GM21529 (cell line): ENCODE measurements around the gene SPAG4.

Experiments
- ATAC-seq: cut with Tn5 transposase; IDR thresholded peaks from one replicate; pipeline ENCODE4 v1.9.1; 2021; ENCODE audit not compliant: unreplicated experiment

SPAG4 gene

DNA sequence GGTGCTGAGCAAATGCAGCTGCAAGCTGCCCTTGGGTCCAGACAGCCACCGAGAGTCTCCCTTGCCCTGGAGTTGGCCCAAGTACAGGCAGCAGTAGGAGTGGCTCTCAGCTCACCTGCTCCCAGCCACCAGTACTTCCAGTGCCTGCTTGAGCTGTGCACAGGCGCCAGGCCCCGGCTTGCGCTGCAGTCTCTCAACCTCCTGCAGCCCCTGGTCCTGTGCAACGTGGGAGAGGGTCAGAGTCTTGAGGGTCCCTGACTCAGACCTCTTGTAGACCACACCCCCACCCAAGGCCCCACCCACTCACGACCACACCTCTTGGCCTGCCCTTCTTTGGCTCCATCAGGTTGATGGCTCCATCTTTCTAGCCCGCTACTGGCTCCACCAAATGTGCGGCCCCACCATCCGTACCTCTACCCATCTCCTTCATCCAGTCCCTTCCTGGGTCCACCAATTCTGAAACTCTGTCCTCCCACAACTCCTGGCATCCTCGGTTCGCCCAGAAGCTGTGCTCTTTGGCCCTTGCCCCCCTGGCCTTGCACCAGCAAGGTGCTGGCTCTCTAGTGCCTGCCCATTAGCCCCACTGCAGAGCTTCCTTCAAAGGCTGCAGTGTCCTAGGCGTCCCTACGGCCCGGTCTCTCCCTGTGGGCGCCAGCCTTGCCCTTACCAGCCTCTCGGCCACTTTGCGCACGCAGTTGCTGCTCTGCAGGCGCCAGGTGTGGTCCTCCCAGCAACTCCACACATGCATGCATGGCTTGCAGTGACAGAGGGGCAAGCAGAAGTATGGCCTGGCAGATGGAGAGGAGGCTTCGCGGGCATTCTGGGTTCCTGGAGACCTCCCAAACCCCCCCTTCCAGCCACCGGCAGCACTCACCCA is 16.5 kb upstream of the SPAG4 start:
- no peak for ATAC-seq

DNA sequence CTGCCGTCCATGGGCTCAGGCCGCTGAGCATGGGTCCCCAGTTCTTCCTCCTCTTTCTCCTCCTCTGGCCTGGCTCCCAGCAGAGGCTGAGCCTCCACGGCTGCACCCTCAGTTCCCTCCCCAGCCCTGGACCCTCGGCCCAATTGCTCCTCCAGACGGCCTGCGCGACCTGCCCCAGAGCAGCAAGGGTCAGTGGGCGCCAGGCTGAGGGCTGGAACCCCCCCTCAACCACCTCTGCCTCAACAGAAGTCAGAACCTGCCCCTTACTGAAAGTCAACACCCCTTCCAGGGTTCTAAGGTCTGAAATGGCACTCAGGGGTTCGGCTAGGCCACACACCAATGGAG is 15.9 kb upstream of the SPAG4 start:
- ATAC-seq, result no peak

DNA sequence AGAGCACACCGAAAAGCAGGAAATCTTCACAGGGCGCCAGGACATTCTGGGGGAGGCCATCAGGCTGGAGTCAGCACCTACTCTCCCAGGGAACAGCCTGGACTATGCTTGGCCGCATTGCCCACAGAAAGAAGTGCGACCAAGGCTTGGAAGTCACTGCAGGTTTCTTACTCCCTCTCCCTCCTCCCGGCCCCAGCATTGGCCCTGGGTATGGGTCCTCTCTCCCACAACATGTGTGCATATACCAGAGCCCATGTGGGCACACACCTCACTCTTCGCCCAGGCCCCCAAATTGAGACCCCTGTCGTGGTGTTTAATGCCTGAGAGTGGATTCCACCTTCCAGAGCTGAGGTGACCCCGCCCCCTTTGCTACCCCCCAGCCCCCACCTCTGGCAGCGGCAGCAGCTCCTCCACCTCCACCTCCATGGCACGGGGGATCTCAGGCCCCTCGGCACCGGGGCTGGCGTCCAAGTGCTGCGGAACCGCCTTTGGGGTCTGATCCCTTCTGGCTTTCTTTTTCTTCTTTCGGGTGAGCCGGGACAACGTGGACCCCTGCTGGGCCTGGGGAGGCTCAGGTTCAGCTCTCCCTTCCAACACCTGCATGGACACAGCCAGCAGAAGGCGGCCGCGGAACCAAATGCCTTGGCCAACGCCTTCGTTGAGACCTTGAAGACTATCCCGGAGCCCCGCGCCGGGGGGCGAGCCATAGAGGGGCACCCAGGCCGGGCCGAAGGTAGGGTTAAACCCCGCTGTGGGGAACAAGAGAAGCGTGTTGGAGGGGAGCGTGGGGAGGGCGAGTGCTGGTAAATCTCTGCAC is 15.2 kb upstream of the SPAG4 start:
- ATAC-seq, result no peak

DNA sequence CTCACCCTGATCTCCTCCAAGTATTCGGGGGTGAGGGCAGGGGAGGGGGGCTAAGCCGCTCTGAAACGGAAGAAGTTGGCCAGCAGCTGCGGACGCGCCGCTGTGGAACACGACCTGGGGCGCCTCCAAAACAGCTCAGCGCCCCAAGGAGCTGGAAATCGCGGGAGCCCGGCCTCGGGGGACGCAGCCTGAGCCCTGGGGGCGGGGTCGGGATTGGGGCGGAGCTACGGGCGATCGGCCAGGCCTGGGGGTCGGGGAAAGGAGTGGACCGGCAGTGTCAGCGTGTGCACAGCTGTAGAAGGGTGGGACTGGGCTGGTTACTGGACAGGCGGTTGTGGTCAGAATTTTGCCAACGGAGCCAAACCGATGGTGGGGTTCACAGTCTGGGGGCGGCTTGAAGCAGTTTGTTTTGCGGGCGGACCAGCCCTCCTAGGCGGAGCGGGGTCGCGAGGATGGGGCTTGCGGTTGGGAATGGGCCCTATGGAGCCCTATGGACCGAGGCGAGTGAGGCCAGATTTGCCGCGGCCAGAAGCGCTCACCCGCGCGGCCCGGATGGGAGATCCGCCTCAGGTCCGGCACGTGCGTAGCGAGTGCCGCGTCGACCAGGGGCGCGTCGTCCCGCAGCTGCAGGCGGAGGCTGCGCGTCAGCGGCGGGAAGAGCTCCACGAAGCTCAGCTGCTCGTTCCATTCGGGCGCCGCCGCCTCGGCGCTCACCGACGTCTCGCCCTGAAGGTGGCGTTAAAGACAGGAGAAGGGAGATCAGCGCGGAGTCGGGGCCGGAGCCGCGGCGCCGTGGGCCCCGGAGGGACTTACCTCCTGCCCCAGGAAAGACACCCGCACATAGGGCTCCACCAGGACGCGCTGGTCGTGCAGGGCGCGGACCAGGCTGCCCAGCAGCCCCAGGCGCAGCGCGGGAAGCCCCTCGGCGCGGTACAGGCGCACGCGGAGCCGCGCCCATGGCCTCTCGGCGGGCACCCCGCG is 14.3 kb upstream of the SPAG4 start:
- ATAC-seq, result no peak

DNA sequence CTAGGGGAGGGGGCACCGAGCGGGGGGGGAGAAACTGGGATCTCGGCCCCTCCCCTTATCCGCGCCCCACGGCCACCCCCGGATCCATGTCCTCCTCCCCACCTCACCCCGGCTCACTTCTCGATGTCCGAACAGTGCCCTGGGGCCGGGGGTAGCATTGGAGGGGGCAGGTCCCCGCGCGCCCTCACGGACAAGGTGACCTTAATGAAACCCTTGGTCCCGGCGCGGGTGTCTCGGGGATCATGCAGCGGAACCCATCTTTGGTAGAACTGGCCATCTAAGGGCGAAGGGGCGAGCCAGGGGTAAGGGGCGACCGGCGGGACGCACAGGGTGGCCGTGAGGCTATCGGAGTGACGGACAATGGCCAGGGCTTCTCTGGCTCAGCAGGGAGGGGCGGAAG is 13.6 kb upstream of the SPAG4 start:
- ATAC-seq, result no peak

DNA sequence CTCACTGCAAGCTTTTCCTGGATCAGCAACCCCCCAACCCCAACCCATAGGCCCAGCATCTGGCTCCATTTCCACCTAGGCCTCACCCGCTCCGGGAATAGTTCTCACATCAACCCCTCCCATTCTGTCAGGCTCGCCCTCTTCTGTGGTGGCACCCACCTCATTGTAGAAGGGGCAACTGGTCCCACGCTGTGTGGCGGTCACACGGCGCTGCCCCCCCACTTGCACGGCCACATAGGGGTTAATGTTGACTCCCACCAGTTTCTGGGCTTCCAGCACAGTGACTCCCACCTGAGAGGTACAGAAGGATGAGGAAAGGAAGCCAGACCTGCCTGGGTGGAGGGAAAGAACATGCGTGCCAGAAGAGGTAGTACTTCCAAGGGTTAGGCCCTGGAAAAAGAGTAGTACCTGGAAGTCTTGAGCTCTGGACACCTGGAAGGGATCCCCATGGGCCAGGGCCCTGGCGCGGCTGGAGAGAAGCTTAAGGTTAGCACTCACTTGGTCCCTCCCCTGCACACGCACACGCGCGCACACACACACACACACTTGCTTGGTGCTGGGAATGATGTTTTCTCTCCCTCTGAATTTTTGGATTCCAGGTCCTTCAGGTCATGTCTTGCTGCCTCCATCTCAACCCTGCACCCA is 12.7 kb upstream of the SPAG4 start:
- ATAC-seq, result no peak

DNA sequence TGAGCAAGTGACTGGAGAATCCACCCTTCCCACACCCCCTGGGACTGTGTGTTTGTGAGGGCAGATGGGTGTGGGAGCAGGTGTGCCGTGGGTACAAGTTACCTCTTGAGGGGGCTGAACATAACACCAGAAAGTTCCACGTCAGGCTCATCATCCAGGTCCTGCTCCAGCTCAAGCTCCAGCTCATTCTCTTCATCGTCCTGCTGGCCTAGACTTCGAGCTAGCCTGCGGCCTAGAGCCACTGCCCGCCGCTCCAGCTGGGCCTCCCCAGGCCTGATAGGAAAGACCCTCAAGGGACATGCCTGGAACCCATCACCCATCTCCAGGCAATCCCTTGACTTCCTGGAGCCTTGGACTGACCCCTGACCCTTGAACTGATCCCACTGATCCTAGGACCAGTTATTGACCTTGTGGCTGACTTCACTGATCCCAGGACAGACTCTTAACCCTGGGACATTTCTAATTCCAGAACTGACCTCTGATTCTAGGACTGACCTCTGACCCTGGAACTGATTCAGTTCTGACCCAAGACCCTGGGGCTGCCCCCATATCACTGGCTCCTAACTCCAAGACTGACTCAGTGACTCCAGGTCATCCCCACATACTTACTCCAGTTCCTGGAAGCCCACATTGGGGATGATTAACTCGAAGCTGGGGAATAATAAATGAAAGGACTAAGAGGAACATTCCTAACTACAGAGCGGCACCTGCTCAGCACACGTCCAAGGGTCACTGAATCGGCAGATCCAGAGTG is 11.8 kb upstream of the SPAG4 start:
- ATAC-seq, result no peak

DNA sequence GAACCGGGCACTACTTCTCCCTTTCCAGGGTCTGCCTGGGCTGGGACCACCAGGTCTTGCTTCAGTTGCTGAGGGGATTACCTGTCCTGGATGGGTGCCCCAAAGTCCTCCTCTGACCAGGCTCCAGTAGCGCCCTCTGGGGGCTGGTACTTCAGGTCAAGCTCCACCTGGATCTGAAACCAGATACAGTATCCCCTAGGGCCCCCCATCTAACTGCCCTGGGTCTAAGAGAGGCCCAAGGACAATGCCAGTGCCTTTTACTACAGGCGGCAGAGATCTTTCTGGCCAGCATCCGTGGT is 11.2 kb upstream of the SPAG4 start:
- no peak for ATAC-seq

DNA sequence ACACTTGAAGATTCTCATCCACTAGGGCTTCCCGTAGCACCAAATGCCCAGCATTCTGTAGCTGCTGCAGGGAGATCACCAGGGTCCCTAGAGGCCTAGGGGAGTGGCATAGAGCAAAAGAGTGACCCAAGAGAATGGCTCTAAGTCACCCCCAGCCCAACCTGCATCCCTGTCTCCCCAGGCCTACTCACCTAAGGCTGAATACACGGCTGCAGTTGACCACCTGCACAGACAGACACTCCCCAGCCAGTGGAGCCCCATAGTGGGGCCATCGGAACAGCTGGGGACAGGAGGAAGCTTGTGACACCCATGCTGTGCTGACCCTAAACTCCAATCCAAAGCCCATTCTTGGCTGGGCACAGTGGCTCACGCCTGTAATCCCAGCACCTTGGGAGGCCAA is 9.5 kb upstream of the SPAG4 start:
- ATAC-seq, result no peak

DNA sequence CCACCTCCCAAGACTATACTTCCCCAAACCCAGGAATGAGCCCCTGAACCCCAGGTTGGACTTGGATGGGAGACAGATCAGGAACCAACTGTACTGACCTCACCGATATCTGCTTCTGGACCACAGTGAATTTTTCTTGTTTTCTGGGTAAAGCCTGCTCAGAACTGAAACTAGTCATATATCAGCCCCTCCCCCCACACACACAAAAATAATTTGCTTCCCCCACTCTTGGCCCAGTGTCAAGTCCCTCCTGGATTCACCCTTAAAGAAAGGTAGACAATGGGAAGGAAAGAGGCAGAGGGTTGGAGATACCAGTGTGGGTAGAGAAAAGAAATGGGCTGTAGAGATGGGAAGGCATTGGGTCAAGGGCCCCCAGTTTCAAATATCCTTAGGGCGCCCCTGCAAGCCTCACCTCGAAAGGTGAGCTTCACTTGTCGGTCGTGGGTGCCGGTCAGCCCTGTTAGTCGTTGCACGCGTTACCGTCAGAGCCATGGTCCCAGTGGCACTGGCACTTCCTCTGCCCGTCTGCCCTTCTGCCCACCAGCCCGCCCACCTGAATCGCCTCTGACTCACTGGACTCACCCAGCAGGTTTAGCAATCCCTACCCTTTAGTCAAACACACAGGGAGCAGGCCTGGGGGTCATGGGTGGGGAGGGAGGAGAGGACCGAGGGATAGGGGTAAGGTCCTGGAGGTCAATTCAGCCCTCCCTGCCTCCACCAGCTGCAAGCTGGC is 8.5 kb upstream of the SPAG4 start:
- ATAC-seq, result no peak

DNA sequence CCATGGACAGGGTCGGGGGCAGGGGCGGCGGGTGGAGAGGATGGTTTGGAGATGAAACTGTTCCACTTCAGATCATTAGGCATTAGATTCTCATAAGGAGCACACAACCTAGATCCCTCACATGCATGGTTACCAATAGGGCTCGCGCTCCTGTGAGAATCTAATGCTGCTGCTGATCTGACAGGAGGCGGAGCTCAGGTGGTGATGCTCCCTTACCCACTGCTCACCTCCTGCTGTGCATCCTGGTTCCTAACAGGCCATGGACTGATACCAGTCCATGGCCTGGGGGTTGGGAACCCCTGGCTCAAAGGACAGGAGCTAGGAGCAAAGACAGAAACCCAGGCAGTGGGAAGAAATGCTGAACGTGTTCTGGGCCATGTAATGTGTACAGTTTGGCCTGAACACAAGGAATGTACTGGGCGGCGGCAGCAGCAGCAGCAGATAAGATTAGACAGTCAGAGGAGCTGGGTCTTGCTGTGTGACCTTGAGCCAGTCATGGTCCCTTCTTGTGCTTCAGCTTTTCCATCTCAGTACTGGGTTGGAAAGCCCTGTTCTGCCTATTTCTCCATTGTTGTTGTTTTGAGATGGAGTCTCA is 4.7 kb upstream of the SPAG4 start:
- no peak for ATAC-seq

DNA sequence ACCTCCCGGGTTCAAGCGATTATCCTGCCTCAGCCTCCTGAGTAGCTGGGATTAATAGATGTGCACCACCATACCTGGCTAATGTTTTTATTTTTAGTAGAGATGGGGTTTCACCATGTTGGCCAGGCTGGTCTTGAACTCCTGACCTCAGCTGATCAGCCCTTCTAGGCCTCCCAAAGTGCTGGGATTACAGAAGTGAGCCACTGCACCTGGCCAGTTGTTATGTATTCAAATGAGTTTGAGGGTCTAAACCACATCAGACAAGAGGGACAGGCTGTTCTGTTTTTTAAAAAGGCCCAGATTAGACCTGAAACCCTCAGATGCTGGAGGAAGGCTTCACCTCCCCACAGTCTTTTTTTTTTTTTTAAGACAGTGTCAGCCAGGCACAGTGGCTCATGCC is 4.1 kb upstream of the SPAG4 start:
- peak; percentile 42 for ATAC-seq

DNA sequence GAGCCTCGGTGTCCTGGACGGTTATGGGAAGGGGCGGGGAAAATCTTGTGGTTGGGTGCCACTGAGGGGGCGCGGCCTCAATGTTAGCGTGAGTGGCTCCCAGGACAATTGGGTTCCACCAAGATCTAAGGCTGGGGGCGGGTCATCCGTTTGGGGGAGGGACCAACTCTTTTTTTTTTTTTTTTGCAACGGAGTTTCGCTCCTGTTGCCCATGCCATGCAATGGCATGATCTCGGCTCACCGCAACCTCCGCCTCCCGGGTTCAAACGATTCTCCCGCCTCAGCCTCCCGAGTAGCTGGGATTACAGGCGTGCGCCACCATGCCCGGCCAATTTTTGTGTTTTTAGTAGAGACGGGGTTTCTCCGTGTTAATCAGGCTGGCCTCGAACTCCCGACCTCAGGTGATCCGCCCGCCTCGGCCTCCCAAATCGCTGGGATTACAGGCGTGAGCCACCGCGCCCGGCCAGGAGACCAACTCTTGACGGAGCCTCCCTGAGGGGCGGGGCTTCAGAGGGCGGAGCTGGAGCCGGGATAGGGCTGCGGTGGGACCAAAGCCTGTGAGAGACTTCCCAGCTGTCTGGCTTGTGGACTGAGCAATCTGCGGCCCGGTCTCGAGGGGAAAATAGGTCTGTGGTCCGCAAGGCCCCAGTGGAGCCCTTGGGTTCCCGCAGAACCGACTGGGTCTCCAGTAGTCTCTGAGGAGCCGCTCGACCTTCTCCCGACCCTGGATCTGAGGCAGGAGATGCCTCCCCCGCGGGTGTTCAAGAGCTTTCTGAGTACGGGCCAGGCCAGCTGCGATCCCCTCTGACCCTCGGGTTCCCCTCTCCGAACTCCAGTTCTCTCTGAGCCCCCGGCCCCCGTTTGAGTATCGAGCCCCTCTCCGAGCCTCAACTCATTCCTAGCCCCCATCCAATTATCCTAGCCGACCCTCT is 1.1 kb downstream of the SPAG4 start:
- no peak for ATAC-seq

DNA sequence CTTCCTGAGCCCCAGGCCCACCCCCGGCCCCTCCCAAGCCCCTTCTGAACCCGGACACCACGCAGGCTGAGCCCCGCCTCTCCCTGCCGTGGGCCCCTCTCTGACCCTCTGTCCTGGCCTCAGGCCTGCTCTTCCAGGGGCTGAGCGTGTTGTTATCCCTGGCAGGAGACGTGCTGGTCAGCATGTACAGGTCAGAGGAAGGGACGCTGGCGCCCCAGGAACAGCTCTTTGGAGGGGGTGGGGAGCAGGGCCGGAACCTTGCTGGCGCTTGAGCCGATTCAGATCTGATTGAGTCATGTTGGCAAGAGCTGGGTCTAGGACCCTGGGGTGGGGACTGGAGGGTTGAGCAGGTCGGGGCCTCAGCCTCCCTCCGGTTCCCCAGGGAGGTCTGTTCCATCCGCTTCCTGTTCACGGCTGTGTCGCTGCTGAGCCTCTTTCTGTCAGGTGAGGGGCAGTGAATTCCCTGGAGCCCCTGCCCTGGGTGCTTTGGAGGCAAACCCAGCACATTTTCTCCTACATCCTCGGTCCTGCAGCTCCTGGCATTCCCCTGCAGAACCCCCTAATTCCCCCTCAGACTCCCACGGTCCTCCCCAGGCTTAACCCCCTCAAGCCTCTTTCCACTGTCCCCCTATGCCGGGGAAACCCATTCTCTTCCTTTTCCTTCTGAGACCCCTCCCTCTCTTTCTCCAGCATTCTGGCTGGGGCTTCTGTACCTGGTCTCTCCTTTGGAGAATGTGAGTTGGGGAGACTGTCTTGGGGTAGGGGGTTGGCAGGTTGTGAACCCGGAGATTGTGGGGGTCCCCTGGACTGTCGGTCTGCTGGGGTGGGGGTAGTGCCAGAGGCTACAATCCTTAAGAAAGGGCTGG is 2.0 kb downstream of the SPAG4 start:
- ATAC-seq, result no peak

DNA sequence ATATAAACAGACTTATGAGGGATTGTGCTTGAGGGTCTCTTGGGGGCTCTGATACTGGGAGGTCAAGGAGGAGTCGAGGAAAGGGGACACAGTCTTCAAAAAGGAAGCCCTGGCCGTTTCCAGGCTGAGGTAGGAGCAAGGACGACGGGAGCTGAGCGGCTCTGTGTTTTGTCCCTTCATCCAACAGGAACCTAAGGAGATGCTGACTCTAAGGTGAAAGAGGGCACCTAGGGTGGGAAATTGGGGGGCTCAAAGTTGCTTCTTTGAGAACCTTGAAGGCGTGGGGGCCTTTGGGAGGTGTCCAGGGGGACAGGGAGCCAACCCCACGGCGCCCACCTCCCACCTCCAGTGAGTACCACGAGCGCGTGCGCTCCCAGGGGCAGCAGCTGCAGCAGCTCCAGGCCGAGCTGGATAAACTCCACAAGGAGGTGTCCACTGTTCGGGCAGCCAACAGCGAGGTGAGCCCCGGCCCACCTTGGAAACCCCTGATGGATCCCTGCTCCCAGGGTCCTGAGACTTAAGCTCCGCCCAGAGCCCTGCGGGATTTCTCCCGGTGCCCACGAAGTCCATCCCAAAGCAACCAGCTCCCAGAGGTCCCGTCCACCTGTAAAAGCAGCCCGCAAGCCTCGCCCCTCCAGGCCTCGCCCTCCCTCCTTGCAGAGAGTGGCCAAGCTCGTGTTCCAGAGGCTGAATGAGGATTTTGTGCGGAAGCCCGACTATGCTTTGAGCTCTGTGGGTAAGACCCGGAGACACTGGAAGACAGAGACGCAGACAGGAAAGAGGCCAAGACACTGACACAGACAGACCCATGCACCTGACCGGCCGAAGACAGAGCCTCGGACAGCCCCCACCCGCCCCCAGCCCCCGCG is 2.9 kb downstream of the SPAG4 start:
- no peak for ATAC-seq
